ENCODE measurements around the gene CBFA2T3.

DNA sequence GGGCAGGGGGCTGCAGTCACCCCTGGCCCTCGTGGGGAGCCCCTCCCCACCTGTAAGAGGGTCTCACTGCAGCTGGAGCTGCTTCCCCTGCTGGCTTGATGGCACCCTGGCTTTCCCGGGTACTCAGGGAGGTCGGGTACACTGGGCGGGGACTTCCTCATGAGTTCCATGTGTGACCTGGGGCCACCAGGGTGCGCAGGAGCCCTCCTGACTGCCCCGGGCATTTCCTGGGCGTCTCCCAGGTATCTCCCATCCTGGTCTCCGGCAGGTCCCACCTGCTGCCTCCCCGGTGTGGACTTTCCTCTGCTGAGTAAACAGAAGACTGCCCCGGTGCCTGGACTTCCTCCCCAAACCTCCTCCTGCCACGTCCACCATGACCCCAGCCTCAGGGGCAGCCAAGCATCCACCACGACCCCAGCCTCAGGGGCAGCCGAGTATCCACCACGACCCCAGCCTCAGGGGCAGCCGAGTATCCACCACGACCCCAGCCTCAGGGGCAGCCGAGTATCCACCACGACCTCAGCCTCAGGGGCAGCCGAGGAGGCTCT lies 40.9 kb downstream of the CBFA2T3 start:
- TF ChIP-seq, protein P1, sequence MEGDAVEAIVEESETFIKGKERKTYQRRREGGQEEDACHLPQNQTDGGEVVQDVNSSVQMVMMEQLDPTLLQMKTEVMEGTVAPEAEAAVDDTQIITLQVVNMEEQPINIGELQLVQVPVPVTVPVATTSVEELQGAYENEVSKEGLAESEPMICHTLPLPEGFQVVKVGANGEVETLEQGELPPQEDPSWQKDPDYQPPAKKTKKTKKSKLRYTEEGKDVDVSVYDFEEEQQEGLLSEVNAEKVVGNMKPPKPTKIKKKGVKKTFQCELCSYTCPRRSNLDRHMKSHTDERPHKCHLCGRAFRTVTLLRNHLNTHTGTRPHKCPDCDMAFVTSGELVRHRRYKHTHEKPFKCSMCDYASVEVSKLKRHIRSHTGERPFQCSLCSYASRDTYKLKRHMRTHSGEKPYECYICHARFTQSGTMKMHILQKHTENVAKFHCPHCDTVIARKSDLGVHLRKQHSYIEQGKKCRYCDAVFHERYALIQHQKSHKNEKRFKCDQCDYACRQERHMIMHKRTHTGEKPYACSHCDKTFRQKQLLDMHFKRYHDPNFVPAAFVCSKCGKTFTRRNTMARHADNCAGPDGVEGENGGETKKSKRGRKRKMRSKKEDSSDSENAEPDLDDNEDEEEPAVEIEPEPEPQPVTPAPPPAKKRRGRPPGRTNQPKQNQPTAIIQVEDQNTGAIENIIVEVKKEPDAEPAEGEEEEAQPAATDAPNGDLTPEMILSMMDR (IDR thresholded peaks at IDR 0.05): peak in 3 of 5 experiments; percentile 19 to 40 (median 29)
- peak in 1 of 3 donors; percentile 9 for TF ChIP-seq POLR2AphosphoS5 (IDR thresholded peaks at IDR 0.05)
- no peak for TF ChIP-seq EP300 (IDR thresholded peaks at IDR 0.05; ENCODE audit: low read depth)
